HCT116 (cell line): Measurements from ENCODE around the gene SLC44A1.

ENCODE experiments used
- CTCF ChIP-seq, 3 experiments: fragments of 200-600 bp in 1 of 3; sonication (generic) in 1 of 3; IDR thresholded peaks in 2 of 3; conservative IDR thresholded peaks in 1 of 3; 2 replicates each; pipeline ENCODE4 v1.5.1; 2012 to 2017; ENCODE audit warnings: low read depth in 2 of 3, low read length in 2 of 3, antibody characterized with exemption in 1 of 3, borderline replicate concordance in 1 of 3, control low read depth in 1 of 3, mild to moderate bottlenecking in 1 of 3, mixed read lengths in 1 of 3, mixed run types in 1 of 3, moderate library complexity in 1 of 3; ENCODE audit not compliant: insufficient read depth in 1 of 3
- FOSL1 ChIP-seq: IDR thresholded peaks from 2 replicates; pipeline ENCODE4 v1.6.1; 2012; ENCODE audit warnings: low read depth
- POLR2AphosphoS5 ChIP-seq: IDR thresholded peaks from 2 replicates; pipeline ENCODE4 v1.6.1; 2011; ENCODE audit warnings: mild to moderate bottlenecking, low read depth, low read length, moderate library complexity

- TF ChIP-seq POLR2AphosphoS5, result no peak
- TF ChIP-seq CTCF (IDR thresholded peaks at IDR 0.05 in 2 of 3, conservative IDR thresholded peaks at IDR 0.05 in 1 of 3; ENCODE audit: borderline replicate concordance in 1 of 3, insufficient read depth in 1 of 3, low read depth in 2 of 3, low read length in 2 of 3), result no peak
- TF ChIP-seq FOSL1, result no peak
Measured at GRCh38 chr9:105242557-105242956, 1.9 kb upstream of the SLC44A1 start.
